Measurements from ENCODE around the gene PPP6R1.
"Not testable (repeated sequence)": the region's sequence is repeated elsewhere in the genome, so short reads cannot be mapped to it uniquely, and the experiment has no call there.

PPP6R1 gene

GRCh38 chr19:55241935-55242464 is 16.8 kb downstream of the PPP6R1 start:
- DNase-seq (ENCODE audit: low read depth in 2 of 2) = no peak

GRCh38 chr19:55241143-55241934 is 17.5 kb downstream of the PPP6R1 start:
- DNase-seq (ENCODE audit: low read depth in 2 of 2) = no peak

- DNase-seq (ENCODE audit: low read depth in 2 of 2) = no peak
Measured at GRCh38 chr19:55240713-55241020, 18.1 kb downstream of the PPP6R1 start.

GRCh38 chr19:55239004-55239403 is 19.8 kb downstream of the PPP6R1 start:
- no peak for DNase-seq (ENCODE audit: low read depth in 2 of 2)

GRCh38 chr19:55238030-55238429 is 20.8 kb downstream of the PPP6R1 start:
- no peak for DNase-seq (ENCODE audit: low read depth in 2 of 2)

GRCh38 chr19:55232986-55233385 is 25.8 kb downstream of the PPP6R1 start:
- no peak for DNase-seq (ENCODE audit: low read depth in 2 of 2)

- no peak for DNase-seq (ENCODE audit: low read depth in 2 of 2)
Measured at GRCh38 chr19:55232286-55232602, 26.6 kb downstream of the PPP6R1 start.

GRCh38 chr19:55231391-55232285 is 27.2 kb downstream of the PPP6R1 start:
- DNase-seq (ENCODE audit: low read depth in 2 of 2) = no peak

GRCh38 chr19:55230780-55231179 is 28.0 kb downstream of the PPP6R1 start:
- DNase-seq (ENCODE audit: low read depth in 2 of 2) = no peak

- DNase-seq (ENCODE audit: low read depth in 2 of 2) = no peak
Measured at GRCh38 chr19:55230329-55230728, 28.5 kb downstream of the PPP6R1 start.

GRCh38 chr19:55229789-55230182 is 29.0 kb downstream of the PPP6R1 start:
- DNase-seq (ENCODE audit: low read depth in 2 of 2) = no peak

GRCh38 chr19:55229145-55229788 is 29.6 kb downstream of the PPP6R1 start:
- DNase-seq (ENCODE audit: low read depth in 2 of 2) = no peak

GRCh38 chr19:55228403-55229031 is 30.3 kb downstream of the PPP6R1 start, which contains the start of gene TMEM86B:
TMEM86B (minus strand) TSS chr19:55228763; CDS start chr19:55228741, 22 bp downstream.
- DNase-seq (ENCODE audit: low read depth in 2 of 2) = no peak

GRCh38 chr19:55228015-55228391 is 30.8 kb downstream of the PPP6R1 start:
- no peak for DNase-seq (ENCODE audit: low read depth in 2 of 2)

- no peak for DNase-seq (ENCODE audit: low read depth in 2 of 2)
Measured at GRCh38 chr19:55227241-55228014, 31.4 kb downstream of the PPP6R1 start.

- DNase-seq (ENCODE audit: low read depth in 2 of 2) = no peak
Measured at GRCh38 chr19:55226788-55227187, 32.0 kb downstream of the PPP6R1 start.

- no peak for DNase-seq (ENCODE audit: low read depth in 2 of 2)
Measured at GRCh38 chr19:55226273-55226672, 32.5 kb downstream of the PPP6R1 start.

- DNase-seq (ENCODE audit: low read depth in 2 of 2) = no peak
Measured at GRCh38 chr19:55225415-55225958, 33.3 kb downstream of the PPP6R1 start.

GRCh38 chr19:55224679-55225414 is 34.0 kb downstream of the PPP6R1 start:
- DNase-seq (ENCODE audit: low read depth in 2 of 2) = not testable (repeated sequence)

GRCh38 chr19:55224038-55224665 is 34.7 kb downstream of the PPP6R1 start:
- DNase-seq (ENCODE audit: low read depth in 2 of 2) = no peak
